ENCODE measurements around the gene CPXM2.

The CPXM2 gene

DNA sequence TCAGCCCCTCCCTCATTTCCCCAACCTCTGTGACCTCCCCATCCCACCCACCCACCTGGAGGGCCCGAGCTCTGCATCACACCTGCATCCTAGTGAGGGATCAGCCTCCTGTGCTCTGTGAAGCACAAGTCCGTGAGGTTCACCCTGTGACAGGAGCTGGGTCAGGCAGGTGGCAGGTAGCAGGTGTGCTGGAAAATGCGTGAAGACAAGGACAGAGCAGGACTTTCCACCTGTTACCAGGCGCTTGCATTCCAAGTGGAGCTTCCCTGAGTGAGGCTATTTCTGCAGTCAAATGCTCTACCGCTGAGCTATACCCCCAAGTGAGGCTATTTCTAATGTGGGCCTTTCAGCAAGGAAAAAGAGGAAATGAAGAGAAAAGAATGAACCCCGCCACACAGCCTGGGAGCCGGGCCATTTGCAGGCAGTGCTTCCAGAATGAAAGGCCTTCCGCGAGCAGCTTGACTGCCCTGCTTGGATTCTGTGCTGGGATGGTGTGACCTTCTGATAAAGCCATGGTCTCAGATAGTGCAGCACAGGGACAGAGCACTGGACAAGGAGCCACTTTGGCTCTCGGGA is 13.3 kb upstream of the CPXM2 start:
- DNase-seq, result no peak

GRCh38 chr10:123903621-123904020 is 12.0 kb upstream of the CPXM2 start:
- DNase-seq, result no peak

GRCh38 chr10:123901621-123902020 is 10.0 kb upstream of the CPXM2 start:
- DNase-seq, result no peak

- no peak for DNase-seq
These were observed 5.5 kb upstream of the CPXM2 start for GRCh38 chr10:123897146-123897545.

DNA sequence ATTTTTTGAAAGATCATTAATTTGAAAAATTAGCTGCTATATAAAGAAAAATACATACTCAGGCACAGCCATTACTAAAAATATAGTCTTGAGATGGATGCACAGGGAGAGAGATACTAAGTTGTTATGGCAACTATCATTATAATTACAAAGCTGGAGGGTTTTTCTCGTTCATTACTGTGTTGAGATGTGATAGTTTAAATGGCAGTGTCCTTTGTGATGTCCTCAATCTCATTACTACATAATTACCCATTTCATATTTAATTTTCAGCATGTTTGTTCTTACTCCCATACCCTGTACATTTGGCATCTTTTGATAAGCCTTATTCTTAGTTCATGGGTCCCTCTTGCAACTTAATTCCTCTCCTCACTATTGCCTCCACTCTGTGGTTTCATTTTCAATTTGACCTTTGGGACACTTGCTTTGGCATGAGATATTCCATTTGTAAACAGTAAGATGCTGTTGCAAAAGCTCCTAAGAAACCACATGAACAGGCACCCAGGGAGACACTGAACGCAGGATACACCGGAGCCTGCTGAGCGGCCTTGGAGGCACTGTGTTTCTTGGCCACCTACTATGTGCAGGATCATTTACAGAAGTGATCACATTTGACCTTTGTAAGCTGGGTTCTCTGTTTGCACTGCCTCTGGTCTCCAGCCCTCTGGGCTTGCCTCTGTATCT is 4.8 kb upstream of the CPXM2 start:
- no peak for DNase-seq

GRCh38 chr10:123893651-123894050 is 2.0 kb upstream of the CPXM2 start:
- DNase-seq, result no peak

GRCh38 chr10:123890756-123891143 is 857 bp downstream of the CPXM2 start:
- DNase-seq, result no peak

DNA sequence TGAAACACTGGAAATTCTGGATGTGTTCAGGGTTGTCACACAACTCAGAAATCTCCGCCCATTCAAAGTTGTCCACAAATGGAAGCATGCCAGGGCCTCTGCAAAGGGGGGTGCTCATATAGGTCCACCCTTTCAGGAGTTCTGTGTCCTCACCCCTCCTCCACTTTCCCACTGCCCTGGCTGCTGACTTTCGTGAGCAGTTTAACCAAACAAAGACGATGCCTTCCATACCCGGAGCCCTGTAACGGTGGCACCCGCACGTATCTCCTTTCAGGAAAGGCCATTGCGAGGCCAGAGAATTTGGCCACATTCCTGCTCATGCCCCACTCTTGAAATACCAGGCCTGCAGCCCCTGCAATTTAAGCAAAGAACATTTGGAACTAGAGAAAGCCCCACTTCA is 1.4 kb downstream of the CPXM2 start:
- peak; percentile 44 for DNase-seq

GRCh38 chr10:123889821-123890220 is 1.8 kb downstream of the CPXM2 start:
- DNase-seq, result no peak

GRCh38 chr10:123888751-123889150 is 2.9 kb downstream of the CPXM2 start:
- no peak for DNase-seq

GRCh38 chr10:123888256-123888655 is 3.4 kb downstream of the CPXM2 start:
- DNase-seq, result no peak

DNA sequence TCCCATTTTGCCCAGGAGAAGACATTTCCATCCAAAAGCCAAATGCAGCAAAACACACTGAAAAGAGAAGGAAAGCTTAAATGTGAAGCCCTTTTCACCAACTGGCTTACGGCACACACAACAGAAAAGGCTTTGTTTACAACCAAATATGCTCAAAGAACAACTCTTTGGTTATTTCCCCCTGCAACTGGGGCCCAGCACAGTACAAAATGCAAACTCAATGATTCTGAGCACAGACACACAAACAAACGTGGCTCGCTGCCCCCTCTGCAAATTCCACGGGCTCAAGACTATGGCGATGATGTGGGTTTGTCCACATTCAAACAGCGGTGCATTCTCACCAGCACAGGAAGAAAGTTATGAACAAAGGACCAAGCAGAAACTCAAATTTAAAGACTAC is 5.3 kb downstream of the CPXM2 start:
- no peak for DNase-seq

- no peak for DNase-seq
These were observed 6.0 kb downstream of the CPXM2 start for GRCh38 chr10:123885406-123886170.

DNA sequence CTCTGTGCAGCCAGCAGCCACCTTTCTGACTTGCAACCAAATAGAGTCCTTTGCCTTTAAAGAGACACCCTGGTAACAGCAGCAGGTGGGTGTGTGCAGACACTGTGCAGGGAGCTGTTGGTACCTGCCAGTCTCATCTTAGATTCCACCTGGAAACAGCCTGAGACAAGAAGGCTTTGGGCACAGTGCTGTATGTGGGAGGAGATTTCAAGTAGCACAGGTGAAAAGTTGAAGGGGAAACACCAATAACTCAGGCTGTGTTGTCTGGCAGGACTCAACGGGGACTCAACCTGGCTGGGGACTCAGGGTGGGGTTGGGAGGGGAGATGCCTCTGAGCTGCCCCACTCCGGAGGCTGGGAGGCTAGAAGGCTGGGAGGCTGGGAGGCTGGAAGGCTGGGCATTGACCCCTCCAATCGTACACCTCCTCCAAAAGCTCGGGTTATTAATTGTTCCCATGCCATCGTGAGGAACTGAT is 6.7 kb downstream of the CPXM2 start:
- no peak for DNase-seq

- no peak for DNase-seq
These were observed 7.2 kb downstream of the CPXM2 start for GRCh38 chr10:123884351-123884906.

DNA sequence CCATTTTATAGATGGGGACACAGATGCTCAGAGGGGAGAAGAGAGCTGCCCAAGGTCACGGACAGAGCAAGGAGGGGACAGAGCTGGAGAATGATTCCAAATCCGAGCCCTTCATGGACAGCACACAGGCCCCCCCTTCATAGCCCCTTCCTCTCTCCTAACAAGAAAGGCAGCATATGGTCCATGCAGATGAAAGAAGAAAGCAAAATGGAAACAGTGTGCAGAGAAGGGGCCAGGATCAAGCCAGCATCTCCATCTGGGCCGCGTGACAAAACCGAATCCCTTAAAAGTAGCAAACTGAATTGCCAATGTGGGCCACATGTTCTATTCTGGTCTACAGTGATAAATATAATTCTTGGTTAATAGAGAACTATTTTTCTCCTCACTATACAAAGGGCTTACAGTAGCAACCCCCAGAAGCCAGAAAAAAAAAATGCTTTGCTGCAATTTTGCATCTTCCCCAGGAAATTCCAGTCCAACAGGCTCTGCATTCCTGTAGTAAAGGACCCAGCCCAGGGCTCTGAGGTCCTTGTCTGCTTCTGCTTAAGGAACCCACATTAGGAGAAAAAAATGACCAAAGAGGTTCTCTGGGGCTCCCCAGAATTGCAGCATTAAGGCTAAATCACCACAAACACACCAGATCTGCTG is 7.8 kb downstream of the CPXM2 start:
- DNase-seq, result no peak

DNA sequence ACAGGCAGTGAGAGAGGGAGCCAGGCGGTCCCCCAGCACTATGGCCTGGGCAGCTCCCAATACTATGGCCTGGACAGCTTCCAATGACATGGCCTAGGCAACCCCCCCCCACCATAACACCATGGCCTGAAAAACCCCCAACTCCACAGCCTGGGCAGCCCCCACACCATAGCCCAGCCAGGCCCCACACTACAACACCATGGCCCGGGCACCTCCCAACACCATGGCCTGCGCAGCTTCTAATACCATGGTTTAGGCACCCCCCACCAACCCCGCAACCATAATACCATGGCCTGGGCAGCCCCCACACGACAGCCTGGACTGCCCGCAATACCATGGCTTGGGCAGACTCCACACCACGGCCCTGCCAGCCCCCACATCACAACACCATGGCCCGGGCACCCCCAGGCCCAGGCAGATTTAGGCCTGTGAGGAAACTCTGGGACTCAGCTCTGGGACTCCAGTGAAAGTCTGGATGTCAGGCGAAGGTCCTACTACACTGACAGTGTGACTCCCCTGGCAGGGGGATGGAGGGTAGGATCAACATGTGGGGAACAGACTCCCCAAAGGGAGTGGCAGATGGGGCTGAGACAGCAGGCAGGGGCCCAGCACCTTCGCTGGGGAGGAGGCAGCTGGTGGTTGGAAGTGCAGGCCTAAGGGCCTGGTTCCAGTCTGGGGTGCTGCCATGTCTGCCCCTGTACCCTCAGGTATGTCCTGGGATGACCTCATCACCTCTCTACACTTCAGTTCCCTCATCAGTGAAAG is 8.7 kb downstream of the CPXM2 start:
- no peak for DNase-seq

GRCh38 chr10:123882177-123882576 is 9.4 kb downstream of the CPXM2 start:
- DNase-seq, result no peak

DNA sequence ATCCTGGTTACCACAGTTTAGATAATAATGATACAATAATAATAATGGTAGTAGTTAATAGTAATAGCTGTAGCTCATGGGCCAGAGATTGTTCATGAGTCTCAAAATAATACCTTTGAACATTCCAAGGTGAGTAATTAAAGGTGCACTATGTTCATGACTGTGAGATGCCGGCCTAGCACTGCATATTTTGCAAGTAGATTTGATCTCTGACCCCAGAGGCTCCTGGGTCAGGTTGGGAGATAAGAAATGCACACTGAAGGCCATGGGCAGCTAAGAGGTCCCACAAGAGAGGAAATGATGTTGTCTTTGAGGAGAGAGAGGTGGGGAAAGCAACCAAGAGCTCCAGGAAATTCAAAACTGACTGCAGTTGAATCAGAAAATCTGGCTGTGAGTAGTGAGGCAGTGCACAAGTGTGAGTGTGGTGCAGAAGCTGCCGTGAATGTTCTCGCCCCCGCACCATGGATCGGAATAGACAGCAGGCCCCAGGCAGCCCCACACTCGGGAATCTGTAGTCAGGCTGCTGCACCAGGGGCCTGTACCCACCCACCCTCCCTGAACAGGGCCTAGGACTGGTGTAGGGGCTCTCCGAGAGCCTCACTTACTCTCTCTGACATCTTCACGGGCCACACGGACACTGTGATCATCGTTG is 11.9 kb downstream of the CPXM2 start:
- DNase-seq, result no peak

DNA sequence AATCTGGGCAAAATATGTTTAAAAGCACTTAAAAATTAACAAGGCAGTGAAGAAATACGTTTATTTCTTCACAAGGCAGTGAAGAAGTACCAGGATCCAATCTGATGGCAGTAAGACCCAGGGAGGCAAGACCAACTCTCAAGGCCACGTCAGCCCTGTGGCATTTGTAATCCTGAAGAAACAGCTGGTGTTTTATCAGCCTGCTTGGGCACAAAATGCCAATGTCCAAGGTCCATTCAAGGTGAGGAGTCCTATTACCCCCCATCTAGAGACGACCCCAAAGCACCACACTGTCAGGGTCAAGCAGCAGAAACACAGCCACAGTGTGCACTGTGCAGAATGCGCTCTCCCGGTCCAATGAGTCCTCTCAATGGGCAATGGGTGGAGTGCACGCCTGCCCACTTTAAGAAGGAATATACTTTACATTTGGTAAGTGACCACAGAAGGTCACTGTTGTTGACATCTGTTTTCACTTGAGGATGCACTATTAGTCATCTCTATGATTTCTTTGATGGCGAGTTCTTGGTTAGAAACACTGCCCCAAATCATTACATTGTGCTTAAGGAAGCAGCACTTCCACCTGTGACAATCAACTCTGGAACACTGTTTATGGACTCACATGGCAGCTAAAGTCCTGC is 12.8 kb downstream of the CPXM2 start:
- peak; percentile 15 for DNase-seq

GRCh38 chr10:123870260-123870659 is 21.3 kb downstream of the CPXM2 start:
- peak; percentile 9 for DNase-seq

Data from fibroblast of skin of scalp (primary cell).